OCI-LY7 (cell line): ENCODE measurements around the gene SLC19A3.

ENCODE experiments used
- CTCF ChIP-seq: fragments of 200-600 bp; sonication (generic); conservative IDR thresholded peaks from 2 replicates; pipeline ENCODE4 v1.5.1; 2014; ENCODE audit warnings: mild to moderate bottlenecking, antibody characterized with exemption, low read length, moderate library complexity, mixed read lengths
- EZH2phosphoT487 ChIP-seq: fragments of 200-600 bp; sonication (generic); IDR thresholded peaks from 2 replicates; pipeline ENCODE4 v1.6.1; 2018; ENCODE audit warnings: low read depth, borderline replicate concordance, mild to moderate bottlenecking, mixed run types, antibody characterized with exemption, low read length, moderate library complexity, mixed read lengths

GRCh38 chr2:227703280-227703732, 14.5 kb downstream of the SLC19A3 start:
- TF ChIP-seq CTCF (no peak), EZH2phosphoT487 (no peak)
